ENCODE data around the gene F13A1. TPM values are rescaled to one million over a fixed set of nuclear protein-coding genes. Genes with fewer than 3 reads are reported as not detected.

Gene F13A1
- total RNA-seq, 1 donor from 2014 or later: 91.9 TPM

- Histone ChIP-seq H3K4me1 (peaks cover 0 to 3% of the 10 kb centered on the region in 2 donors), H3K4me3 (no peak overlapping the region), H3K36me3 (no peaks in the 10 kb centered on the region), H3K27me3 (no peaks in the 10 kb centered on the region), H3K9me3 (no peaks in the 10 kb centered on the region), H3K27ac (no peak overlapping the region)
- TF ChIP-seq, protein P1, sequence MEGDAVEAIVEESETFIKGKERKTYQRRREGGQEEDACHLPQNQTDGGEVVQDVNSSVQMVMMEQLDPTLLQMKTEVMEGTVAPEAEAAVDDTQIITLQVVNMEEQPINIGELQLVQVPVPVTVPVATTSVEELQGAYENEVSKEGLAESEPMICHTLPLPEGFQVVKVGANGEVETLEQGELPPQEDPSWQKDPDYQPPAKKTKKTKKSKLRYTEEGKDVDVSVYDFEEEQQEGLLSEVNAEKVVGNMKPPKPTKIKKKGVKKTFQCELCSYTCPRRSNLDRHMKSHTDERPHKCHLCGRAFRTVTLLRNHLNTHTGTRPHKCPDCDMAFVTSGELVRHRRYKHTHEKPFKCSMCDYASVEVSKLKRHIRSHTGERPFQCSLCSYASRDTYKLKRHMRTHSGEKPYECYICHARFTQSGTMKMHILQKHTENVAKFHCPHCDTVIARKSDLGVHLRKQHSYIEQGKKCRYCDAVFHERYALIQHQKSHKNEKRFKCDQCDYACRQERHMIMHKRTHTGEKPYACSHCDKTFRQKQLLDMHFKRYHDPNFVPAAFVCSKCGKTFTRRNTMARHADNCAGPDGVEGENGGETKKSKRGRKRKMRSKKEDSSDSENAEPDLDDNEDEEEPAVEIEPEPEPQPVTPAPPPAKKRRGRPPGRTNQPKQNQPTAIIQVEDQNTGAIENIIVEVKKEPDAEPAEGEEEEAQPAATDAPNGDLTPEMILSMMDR (IDR thresholded peaks at IDR 0.05): no peak
- intact Hi-C loops (cut with DNase I): no loop called here
- no peak for DNase-seq (ENCODE audit: low spot score in 2 of 2)
Measured at GRCh38 chr6:6256886-6257285, 63.6 kb downstream of the F13A1 start.

DNA sequence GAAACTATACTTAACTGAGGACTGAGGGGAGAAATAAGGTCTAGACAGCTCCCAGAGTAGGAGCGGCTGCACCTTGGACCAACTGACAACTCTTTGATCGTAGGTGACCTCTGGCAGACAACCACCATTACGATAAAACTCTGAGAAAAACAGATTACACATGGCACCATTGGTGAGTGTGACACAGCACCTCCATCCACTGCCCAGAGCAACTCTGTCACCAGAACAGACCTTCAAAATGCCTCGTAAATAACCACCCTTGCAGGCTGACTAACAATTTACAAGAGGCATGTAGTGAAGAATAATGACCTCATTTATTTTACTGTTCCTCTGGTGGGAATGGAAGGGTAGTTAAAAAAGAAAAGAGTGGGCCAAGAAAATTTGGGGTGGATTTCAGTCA, 64.2 kb downstream of the F13A1 start:
- no peaks in the 10 kb centered on the region for H3K27me3 ChIP-seq
- no peak overlapping the region for H3K27ac ChIP-seq

GRCh38 chr6:6251555-6252280, 68.7 kb downstream of the F13A1 start:
- H3K9me3 ChIP-seq: no peaks in the 10 kb centered on the region
- no peaks in the 10 kb centered on the region for H3K36me3 ChIP-seq
- TF ChIP-seq, protein P1 (IDR thresholded peaks at IDR 0.05): no peak
- no peak overlapping the region for H3K4me3 ChIP-seq
- H3K27me3 ChIP-seq: no peaks in the 10 kb centered on the region
- intact Hi-C loops (cut with DNase I): no loop called here
- H3K27ac ChIP-seq: no peak overlapping the region
- DNase-seq (ENCODE audit: low spot score in 2 of 2): no peak
- peaks cover 0 to 3% of the 10 kb centered on the region in 2 donors for H3K4me1 ChIP-seq

More for the DNA sequence above, 64.2 kb downstream of the F13A1 start:
- TF ChIP-seq, protein P1 (IDR thresholded peaks at IDR 0.05): no peak
- intact Hi-C loops (cut with DNase I): no loop called here
- no peak for DNase-seq (ENCODE audit: low spot score in 2 of 2)
- H3K9me3 ChIP-seq: no peaks in the 10 kb centered on the region
- H3K4me1 ChIP-seq: peaks cover 0 to 3% of the 10 kb centered on the region in 2 donors
- no peak overlapping the region for H3K4me3 ChIP-seq
- no peaks in the 10 kb centered on the region for H3K36me3 ChIP-seq

DNA sequence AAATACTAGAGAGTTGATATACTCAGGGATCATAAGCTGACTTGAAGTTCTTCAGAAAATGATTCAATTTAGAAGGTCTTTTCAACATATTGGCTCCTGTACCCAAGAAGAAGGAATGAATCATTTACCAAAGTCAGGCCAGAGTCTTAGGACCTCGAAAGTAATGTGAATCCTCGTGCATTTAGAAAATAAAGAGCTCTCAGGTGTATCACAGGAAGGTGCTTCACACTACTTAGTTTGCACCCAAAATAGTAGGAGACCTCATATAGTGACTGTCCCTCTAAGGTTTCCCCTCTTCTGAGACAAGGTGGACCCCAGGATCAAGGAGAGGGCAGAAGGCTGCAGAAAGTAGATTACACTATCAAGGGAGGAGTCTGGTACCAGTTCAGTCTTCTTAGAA, 71.8 kb downstream of the F13A1 start:
- no peaks in the 10 kb centered on the region for H3K36me3 ChIP-seq
- H3K27ac ChIP-seq: no peak overlapping the region
- no peak for DNase-seq (ENCODE audit: low spot score in 2 of 2)
- TF ChIP-seq, protein P1 (IDR thresholded peaks at IDR 0.05): no peak
- no peaks in the 10 kb centered on the region for H3K9me3 ChIP-seq
- H3K27me3 ChIP-seq: no peaks in the 10 kb centered on the region
- no peaks in the 10 kb centered on the region for H3K4me1 ChIP-seq
- H3K4me3 ChIP-seq: no peak overlapping the region
- intact Hi-C loops (cut with DNase I): no loop called here

DNA sequence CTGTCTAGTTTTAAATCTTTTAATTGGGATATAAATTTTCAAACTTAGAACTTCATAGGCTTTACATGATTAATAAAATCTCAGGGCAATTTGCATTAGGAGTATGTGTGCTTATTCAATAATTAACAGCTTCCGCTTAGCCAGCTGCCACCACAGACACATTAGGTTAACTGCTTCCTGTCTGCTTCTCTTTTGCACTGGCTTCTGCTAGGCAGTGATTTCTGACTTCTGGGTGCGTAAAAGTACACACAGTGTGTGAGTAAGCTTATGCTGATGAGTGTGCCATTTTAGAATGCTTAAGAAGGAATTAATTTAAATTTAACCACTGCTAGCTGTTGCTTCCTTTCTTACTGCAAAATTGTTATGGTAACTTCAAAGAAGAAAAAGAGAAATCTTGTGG, 73.9 kb downstream of the F13A1 start:
- Histone ChIP-seq H3K9me3 (no peaks in the 10 kb centered on the region), H3K4me1 (no peaks in the 10 kb centered on the region), H3K36me3 (no peaks in the 10 kb centered on the region), H3K27ac (no peak overlapping the region), H3K4me3 (no peak overlapping the region), H3K27me3 (no peaks in the 10 kb centered on the region)
- DNase-seq (ENCODE audit: low spot score in 2 of 2): no peak
- TF ChIP-seq, protein P1 (IDR thresholded peaks at IDR 0.05): no peak
- intact Hi-C loops (cut with DNase I): no loop called here
